Measurements from ENCODE around the gene TMEM18.
A peak's percentile ranks its signal among the peaks of the same experiment; 100 is the strongest.

TMEM18 gene

GRCh38 chr2:673615-674320, 3.4 kb downstream of the TMEM18 start:
- DNase-seq (ENCODE audit: low spot score): no peak
- no peak for FAIRE-seq

- FAIRE-seq: no peak
These were observed 4.2 kb downstream of the TMEM18 start for GRCh38 chr2:673016-673415.

GRCh38 chr2:672606-672905, 4.7 kb downstream of the TMEM18 start:
- DNase-seq (ENCODE audit: low spot score) (no peak), FAIRE-seq (no peak)

More at GRCh38 chr2:673016-673415, 4.2 kb downstream of the TMEM18 start:
- DNase-seq (ENCODE audit: low spot score): no peak

- FAIRE-seq: no peak
- no peak for DNase-seq (ENCODE audit: low spot score)
These were observed 5.2 kb downstream of the TMEM18 start for GRCh38 chr2:671787-672605.

GRCh38 chr2:671072-671471, 6.1 kb downstream of the TMEM18 start:
- DNase-seq (ENCODE audit: low spot score) (no peak), FAIRE-seq (no peak)

- DNase-seq (ENCODE audit: low spot score): no peak
- no peak for FAIRE-seq
These were observed 6.6 kb downstream of the TMEM18 start for GRCh38 chr2:670637-671036.

- DNase-seq (ENCODE audit: low spot score) (no peak), FAIRE-seq (no peak)
These were observed 7.9 kb downstream of the TMEM18 start for GRCh38 chr2:669323-669722.

GRCh38 chr2:668000-668398, 9.2 kb downstream of the TMEM18 start:
- FAIRE-seq: no peak
- no peak for DNase-seq (ENCODE audit: low spot score)

- no peak for FAIRE-seq
These were observed 9.7 kb downstream of the TMEM18 start for GRCh38 chr2:667332-667999.

GRCh38 chr2:666441-666840, 10.8 kb downstream of the TMEM18 start:
- DNase-seq (ENCODE audit: low spot score) (no peak), FAIRE-seq (no peak)

More at GRCh38 chr2:667332-667999, 9.7 kb downstream of the TMEM18 start:
- peak; percentile 41 for DNase-seq (ENCODE audit: low spot score)

GRCh38 chr2:665340-666073, 11.7 kb downstream of the TMEM18 start:
- FAIRE-seq: no peak
- no peak for DNase-seq (ENCODE audit: low spot score)

- no peak for DNase-seq (ENCODE audit: low spot score)
- no peak for FAIRE-seq
These were observed 13.1 kb downstream of the TMEM18 start for GRCh38 chr2:664063-664462.

GRCh38 chr2:663221-663620, 14.0 kb downstream of the TMEM18 start:
- FAIRE-seq: no peak
- no peak for DNase-seq (ENCODE audit: low spot score)

GRCh38 chr2:661360-661635, 15.9 kb downstream of the TMEM18 start:
- DNase-seq (ENCODE audit: low spot score) (no peak), FAIRE-seq (no peak)

- DNase-seq (ENCODE audit: low spot score) (no peak), FAIRE-seq (no peak)
These were observed 16.4 kb downstream of the TMEM18 start for GRCh38 chr2:660586-661359.

GRCh38 chr2:660029-660428, 17.2 kb downstream of the TMEM18 start:
- FAIRE-seq (no peak), DNase-seq (ENCODE audit: low spot score) (no peak)

GRCh38 chr2:658426-658825, 18.8 kb downstream of the TMEM18 start:
- FAIRE-seq (no peak), DNase-seq (ENCODE audit: low spot score) (no peak)

GRCh38 chr2:657766-658165, 19.4 kb downstream of the TMEM18 start:
- no peak for DNase-seq (ENCODE audit: low spot score)

GRCh38 chr2:656676-657075, 20.5 kb downstream of the TMEM18 start:
- DNase-seq (ENCODE audit: low spot score) (no peak), FAIRE-seq (no peak)

More at GRCh38 chr2:657766-658165, 19.4 kb downstream of the TMEM18 start:
- no peak for FAIRE-seq

- FAIRE-seq: no peak
- no peak for DNase-seq (ENCODE audit: low spot score)
These were observed 21.6 kb downstream of the TMEM18 start for GRCh38 chr2:655626-656025.

- FAIRE-seq: no peak
- no peak for DNase-seq (ENCODE audit: low spot score)
These were observed 22.3 kb downstream of the TMEM18 start for GRCh38 chr2:654896-655295.
